K562 (cell line): Measurements from ENCODE around the gene USP48. TPM values are rescaled to one million over a fixed set of nuclear protein-coding genes. Genes with fewer than 3 reads are reported as not detected.

Source experiments
- BMI1 ChIP-seq: fragments of 150-350 bp; IDR thresholded peaks from 2 replicates; pipeline ENCODE4 v1.6.1; 2014; ENCODE audit warnings: low read length
- BRF1 ChIP-seq: IDR thresholded peaks from 3 replicates; pipeline ENCODE4 v1.6.1; 2011; ENCODE audit warnings: borderline replicate concordance, mild to moderate bottlenecking; ENCODE audit not compliant: insufficient read length; ENCODE audit errors: extremely low read depth
- ETS2 ChIP-seq: IDR thresholded peaks from 2 replicates; pipeline ENCODE4 v1.6.1; 2016; ENCODE audit warnings: borderline replicate concordance, missing genetic modification characterization, mild to moderate bottlenecking, moderate library complexity, missing compliant biosample characterization; ENCODE audit not compliant: poor library complexity, severe bottlenecking
- GABPA ChIP-seq: fragments of 200-800 bp; sonication (Bioruptor generic); conservative IDR thresholded peaks from 2 replicates; pipeline ENCODE4 v1.6.1; 2016; ENCODE audit warnings: low read depth, missing genetic modification characterization, missing compliant biosample characterization
- IFI16 ChIP-seq: fragments of 250-450 bp; sonication (Bioruptor Pico); IDR thresholded peaks from 2 replicates; pipeline ENCODE4 v2.1.2; 2022; ENCODE audit warnings: mild to moderate bottlenecking, inconsistent platforms
- JUND ChIP-seq, 2 experiments: IDR thresholded peaks; 2 replicates in 1 of 2; 3 replicates in 1 of 2; pipeline ENCODE4 v1.6.1; 2011; ENCODE audit warnings: borderline replicate concordance in 2 of 2, low read depth in 2 of 2, low read length in 2 of 2, improper control_type of control experiment in 1 of 2, missing biosample characterization in 1 of 2, missing genetic modification characterization in 1 of 2, missing genetic modification reagents in 1 of 2
- MEF2D ChIP-seq: conservative IDR thresholded peaks from 2 replicates; pipeline ENCODE4 v1.6.1; 2016; ENCODE audit warnings: low read depth, missing genetic modification characterization, missing compliant biosample characterization
- NR2F6 ChIP-seq: fragments of 450-650 bp; formaldehyde crosslinking; IDR thresholded peaks from 2 replicates; pipeline ENCODE4 v1.4.0; 2020; ENCODE audit warnings: mild to moderate bottlenecking
- NRF1 ChIP-seq, 2 experiments: fragments of 450-650 bp; IDR thresholded peaks in 1 of 2; conservative IDR thresholded peaks in 1 of 2; 2 replicates each; pipeline ENCODE4 v1.6.1; 2014; ENCODE audit warnings: mild to moderate bottlenecking in 2 of 2
- POLR3G ChIP-seq: IDR thresholded peaks from 2 replicates; pipeline ENCODE4 v1.6.1; 2011; ENCODE audit not compliant: insufficient read length, insufficient replicate concordance; ENCODE audit errors: extremely low read depth
- RBM34 ChIP-seq: fragments of 200-400 bp; formaldehyde crosslinking; IDR thresholded peaks from 2 replicates; pipeline ENCODE4 v1.6.1; 2018; ENCODE audit warnings: low read length, borderline replicate concordance; ENCODE audit not compliant: insufficient read depth
- SIRT6 ChIP-seq: IDR thresholded peaks from one replicate; pipeline ENCODE4 v1.6.1; 2012; ENCODE audit warnings: low read depth, mild to moderate bottlenecking, control low read depth, inconsistent platforms, low read length, moderate library complexity
- SIX5 ChIP-seq, 2 experiments: IDR thresholded peaks; 2 replicates each; pipeline ENCODE4 v1.6.1; 2011; ENCODE audit warnings: low read length in 2 of 2, borderline replicate concordance in 1 of 2, low read depth in 1 of 2, mild to moderate bottlenecking in 1 of 2, moderate library complexity in 1 of 2; ENCODE audit not compliant: insufficient read depth in 1 of 2
- SPI1 ChIP-seq: IDR thresholded peaks from 2 replicates; pipeline ENCODE4 v1.6.1; 2011; ENCODE audit warnings: low read depth, low read length, control low read depth, borderline replicate concordance
- STAT5B ChIP-seq: fragments of 250-450 bp; sonication (Bioruptor Pico); IDR thresholded peaks from 2 replicates; pipeline ENCODE4 v1.8.0; 2021; ENCODE audit warnings: mild to moderate bottlenecking, inconsistent platforms
- TBL1XR1 ChIP-seq, 2 experiments: IDR thresholded peaks; 2 replicates each; pipeline ENCODE4 v1.6.1; 2012; ENCODE audit warnings: improper control_type of control experiment in 2 of 2, low read length in 2 of 2, mild to moderate bottlenecking in 1 of 2
- ZBED1 ChIP-seq: IDR thresholded peaks from 2 replicates; pipeline ENCODE4 v1.6.1; 2014
- polyA plus RNA-seq, 8 experiments: library from polyadenylated mRNA; depleted of rRNA in 4 of 8; stranded (reverse) in 5 of 8; unstranded in 3 of 8; fragments of >200 nt; fragmentation: Nextera tagmentation in 2 of 8; fragmentation: Illumina TruSeq in 1 of 8; extraction: Ambion mirVana in 2 of 8; extraction: Trizol in 1 of 8; gene quantifications; 2 replicates each; pipeline versions ENCODE4 v1.2.1 to v1.2.3, GENCODE V29; 2011 to 2014; ENCODE audit warnings: inconsistent platforms in 1 of 8, missing spikeins in 1 of 8
- total RNA-seq, 7 experiments: library from RNA; depleted of rRNA in 6 of 7; stranded (reverse); fragments of >200 nt in 6 of 7; fragmentation: Illumina TruSeq in 2 of 7; extraction: Trizol in 2 of 7; gene quantifications; 2 replicates each; pipeline versions ENCODE4 v1.2.1 to v1.2.3, GENCODE V29; 2011 to 2021; ENCODE audit warnings: low replicate concordance in 1 of 7
- TF ChIP-seq, protein P1 (sequence below): IDR thresholded peaks from 2 replicates; pipeline ENCODE4 v1.6.1; 2011; ENCODE audit not compliant: insufficient read length; ENCODE audit errors: extremely low read depth
- TF ChIP-seq, protein P2 (sequence below): fragments of 250-450 bp; sonication (Bioruptor Pico); IDR thresholded peaks from 2 replicates; pipeline ENCODE4 v1.8.0; 2022; ENCODE audit warnings: inconsistent platforms, mild to moderate bottlenecking, moderate library complexity, borderline replicate concordance
- TF ChIP-seq, protein P3 (sequence below): fragments of 250-450 bp; sonication (Bioruptor Pico); IDR thresholded peaks from 2 replicates; pipeline ENCODE4 v1.4.0; 2020; ENCODE audit warnings: mild to moderate bottlenecking, moderate library complexity
- TF ChIP-seq, protein P4 (sequence below), 2 experiments: fragments of 450-650 bp; IDR thresholded peaks; 2 replicates each; pipeline ENCODE4 v1.6.1; 2016

USP48 gene
- total and polyA plus RNA-seq, 9 of the 15 experiments (the other 6 are each of a cell fraction or from before 2014, with no cell fraction given): 23.3 to 123 (median 106) TPM

DNA sequence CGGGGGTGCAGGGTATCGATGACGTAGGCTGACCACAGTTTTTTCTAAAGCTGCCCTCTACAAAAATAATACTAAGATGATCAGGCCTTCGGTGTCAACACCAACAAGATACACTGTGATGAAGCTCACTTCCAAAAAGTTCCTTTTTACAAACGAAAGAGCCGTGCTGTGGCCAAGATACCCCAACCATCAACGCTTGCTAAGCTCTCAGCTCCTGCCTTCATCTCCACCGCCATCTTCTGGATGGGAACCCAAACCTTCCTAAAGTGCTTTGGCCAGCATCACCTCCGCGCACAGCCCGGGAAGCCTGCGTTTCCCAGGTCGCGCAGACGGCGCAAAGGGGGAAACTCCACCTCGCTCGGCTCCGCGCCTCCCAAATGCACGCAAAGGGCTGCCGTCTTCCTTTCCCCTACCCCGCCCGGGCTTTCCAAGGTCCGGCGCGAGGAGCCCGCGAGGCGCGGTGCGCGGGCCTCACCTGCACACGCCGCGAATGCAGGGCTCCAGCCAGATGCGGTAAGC is 541 bp downstream of the USP48 start (continued):
- TF ChIP-seq, protein P1, sequence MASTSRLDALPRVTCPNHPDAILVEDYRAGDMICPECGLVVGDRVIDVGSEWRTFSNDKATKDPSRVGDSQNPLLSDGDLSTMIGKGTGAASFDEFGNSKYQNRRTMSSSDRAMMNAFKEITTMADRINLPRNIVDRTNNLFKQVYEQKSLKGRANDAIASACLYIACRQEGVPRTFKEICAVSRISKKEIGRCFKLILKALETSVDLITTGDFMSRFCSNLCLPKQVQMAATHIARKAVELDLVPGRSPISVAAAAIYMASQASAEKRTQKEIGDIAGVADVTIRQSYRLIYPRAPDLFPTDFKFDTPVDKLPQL: no peak
- TF ChIP-seq ZBED1 (no peak), BRF1 (no peak), GABPA (no peak), RBM34 (no peak), BMI1 (no peak), TBL1XR1 (IDR thresholded peaks at IDR 0.05; ENCODE audit: low read length in 2 of 2) (peak in 1 of 2 experiments; percentile 12; a peak in 2 of 4 replicates), STAT5B (CRISPR knock-in tag) (no peak), SPI1 (no peak), NRF1 (conservative IDR thresholded peaks at IDR 0.05 in 1 of 2, IDR thresholded peaks at IDR 0.05 in 1 of 2) (no peak), JUND (IDR thresholded peaks at IDR 0.05; ENCODE audit: borderline replicate concordance, low read depth, low read length) (no peak), JUND (tag; IDR thresholded peaks at IDR 0.05; ENCODE audit: borderline replicate concordance, low read depth, low read length) (peak; percentile 46; the same call in 1 of the 3 replicates), SIRT6 (no peak), NR2F6 (no peak), ETS2 (no peak), POLR3G (no peak), MEF2D (tag) (no peak), IFI16 (no peak), SIX5 (IDR thresholded peaks at IDR 0.05; ENCODE audit: borderline replicate concordance in 1 of 2, insufficient read depth in 1 of 2, low read depth in 1 of 2, low read length in 2 of 2) (no peak)
- TF ChIP-seq, protein P2, sequence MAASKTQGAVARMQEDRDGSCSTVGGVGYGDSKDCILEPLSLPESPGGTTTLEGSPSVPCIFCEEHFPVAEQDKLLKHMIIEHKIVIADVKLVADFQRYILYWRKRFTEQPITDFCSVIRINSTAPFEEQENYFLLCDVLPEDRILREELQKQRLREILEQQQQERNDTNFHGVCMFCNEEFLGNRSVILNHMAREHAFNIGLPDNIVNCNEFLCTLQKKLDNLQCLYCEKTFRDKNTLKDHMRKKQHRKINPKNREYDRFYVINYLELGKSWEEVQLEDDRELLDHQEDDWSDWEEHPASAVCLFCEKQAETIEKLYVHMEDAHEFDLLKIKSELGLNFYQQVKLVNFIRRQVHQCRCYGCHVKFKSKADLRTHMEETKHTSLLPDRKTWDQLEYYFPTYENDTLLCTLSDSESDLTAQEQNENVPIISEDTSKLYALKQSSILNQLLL (CRISPR knock-in tag): no peak
- TF ChIP-seq, protein P3, sequence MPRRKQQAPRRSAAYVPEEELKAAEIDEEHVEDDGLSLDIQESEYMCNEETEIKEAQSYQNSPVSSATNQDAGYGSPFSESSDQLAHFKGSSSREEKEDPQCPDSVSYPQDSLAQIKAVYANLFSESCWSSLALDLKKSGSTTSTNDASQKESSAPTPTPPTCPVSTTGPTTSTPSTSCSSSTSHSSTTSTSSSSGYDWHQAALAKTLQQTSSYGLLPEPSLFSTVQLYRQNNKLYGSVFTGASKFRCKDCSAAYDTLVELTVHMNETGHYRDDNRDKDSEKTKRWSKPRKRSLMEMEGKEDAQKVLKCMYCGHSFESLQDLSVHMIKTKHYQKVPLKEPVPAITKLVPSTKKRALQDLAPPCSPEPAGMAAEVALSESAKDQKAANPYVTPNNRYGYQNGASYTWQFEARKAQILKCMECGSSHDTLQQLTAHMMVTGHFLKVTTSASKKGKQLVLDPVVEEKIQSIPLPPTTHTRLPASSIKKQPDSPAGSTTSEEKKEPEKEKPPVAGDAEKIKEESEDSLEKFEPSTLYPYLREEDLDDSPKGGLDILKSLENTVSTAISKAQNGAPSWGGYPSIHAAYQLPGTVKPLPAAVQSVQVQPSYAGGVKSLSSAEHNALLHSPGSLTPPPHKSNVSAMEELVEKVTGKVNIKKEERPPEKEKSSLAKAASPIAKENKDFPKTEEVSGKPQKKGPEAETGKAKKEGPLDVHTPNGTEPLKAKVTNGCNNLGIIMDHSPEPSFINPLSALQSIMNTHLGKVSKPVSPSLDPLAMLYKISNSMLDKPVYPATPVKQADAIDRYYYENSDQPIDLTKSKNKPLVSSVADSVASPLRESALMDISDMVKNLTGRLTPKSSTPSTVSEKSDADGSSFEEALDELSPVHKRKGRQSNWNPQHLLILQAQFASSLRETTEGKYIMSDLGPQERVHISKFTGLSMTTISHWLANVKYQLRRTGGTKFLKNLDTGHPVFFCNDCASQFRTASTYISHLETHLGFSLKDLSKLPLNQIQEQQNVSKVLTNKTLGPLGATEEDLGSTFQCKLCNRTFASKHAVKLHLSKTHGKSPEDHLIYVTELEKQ (CRISPR knock-in tag): no peak
- TF ChIP-seq, protein P4, sequence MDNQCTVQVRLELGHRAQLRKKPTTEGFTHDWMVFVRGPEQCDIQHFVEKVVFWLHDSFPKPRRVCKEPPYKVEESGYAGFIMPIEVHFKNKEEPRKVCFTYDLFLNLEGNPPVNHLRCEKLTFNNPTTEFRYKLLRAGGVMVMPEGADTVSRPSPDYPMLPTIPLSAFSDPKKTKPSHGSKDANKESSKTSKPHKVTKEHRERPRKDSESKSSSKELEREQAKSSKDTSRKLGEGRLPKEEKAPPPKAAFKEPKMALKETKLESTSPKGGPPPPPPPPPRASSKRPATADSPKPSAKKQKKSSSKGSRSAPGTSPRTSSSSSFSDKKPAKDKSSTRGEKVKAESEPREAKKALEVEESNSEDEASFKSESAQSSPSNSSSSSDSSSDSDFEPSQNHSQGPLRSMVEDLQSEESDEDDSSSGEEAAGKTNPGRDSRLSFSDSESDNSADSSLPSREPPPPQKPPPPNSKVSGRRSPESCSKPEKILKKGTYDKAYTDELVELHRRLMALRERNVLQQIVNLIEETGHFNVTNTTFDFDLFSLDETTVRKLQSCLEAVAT (IDR thresholded peaks at IDR 0.05): no peak; a peak in 1 of 4 replicates
